ENCODE measurements around the gene MAPKAP1. TPM values are rescaled to one million over a fixed set of nuclear protein-coding genes. Genes with fewer than 3 reads are reported as not detected.

The MAPKAP1 gene
- total and polyA plus RNA-seq, 2 of the 13 experiments (the other 11 are each of a cell fraction or from before 2014, with no cell fraction given), result 45.0 to 64.3 TPM

- TF ChIP-seq FOXP4 (CRISPR knock-in tag; IDR thresholded peaks at IDR 0.05) (peak; percentile 96), KDM3A (CRISPR knock-in tag; IDR thresholded peaks at IDR 0.05; ENCODE audit: low read depth) (peak; percentile 54; the same call in 1 of the 2 replicates), ZNF629 (CRISPR knock-in tag; conservative IDR thresholded peaks at IDR 0.05) (peak; percentile 45), DZIP1 (CRISPR knock-in tag; IDR thresholded peaks at IDR 0.05) (no peak), ZNF160 (CRISPR knock-in tag; IDR thresholded peaks at IDR 0.05) (no peak), SRSF9 (IDR thresholded peaks at IDR 0.05; ENCODE audit: borderline replicate concordance, insufficient read depth, low read depth, low read length, poor library complexity, severe bottlenecking) (no peak), TOPORS (CRISPR knock-in tag; IDR thresholded peaks at IDR 0.05) (no peak), ZNF205 (CRISPR knock-in tag; IDR thresholded peaks at IDR 0.05) (peak; percentile 59; the same call in 1 of the 2 replicates), MAFG (CRISPR knock-in tag; IDR thresholded peaks at IDR 0.05) (no peak), NFIC (IDR thresholded peaks at IDR 0.05; ENCODE audit: low read length) (peak; percentile 88), GRHL1 (CRISPR knock-in tag; conservative IDR thresholded peaks at IDR 0.05) (no peak), ZNF281 (CRISPR knock-in tag; IDR thresholded peaks at IDR 0.05; ENCODE audit: borderline replicate concordance) (no peak), HMG20B (CRISPR knock-in tag; conservative IDR thresholded peaks at IDR 0.05) (no peak), BRF2 (CRISPR knock-in tag; IDR thresholded peaks at IDR 0.05) (no peak), SP4 (CRISPR knock-in tag; IDR thresholded peaks at IDR 0.05) (no peak), ZNF225 (CRISPR knock-in tag; IDR thresholded peaks at IDR 0.05) (no peak), FOSL2 (CRISPR knock-in tag; IDR thresholded peaks at IDR 0.05) (peak; percentile 77), ZSCAN5A (CRISPR knock-in tag; IDR thresholded peaks at IDR 0.05; ENCODE audit: borderline replicate concordance) (no peak)
Observed at GRCh38 chr9:125548141-125548540, 158.9 kb downstream of the MAPKAP1 start (continued).

All from HepG2 (cell line).